Measurements from ENCODE around the gene RSKR. TPM values are rescaled to one million over a fixed set of nuclear protein-coding genes. Genes with fewer than 3 reads are reported as not detected.
A peak's percentile ranks its signal among the peaks of the same experiment; 100 is the strongest.

The RSKR gene
- total and polyA plus RNA-seq, 4 donors: 3.9 to 14.3 (median 8.8) TPM

DNA sequence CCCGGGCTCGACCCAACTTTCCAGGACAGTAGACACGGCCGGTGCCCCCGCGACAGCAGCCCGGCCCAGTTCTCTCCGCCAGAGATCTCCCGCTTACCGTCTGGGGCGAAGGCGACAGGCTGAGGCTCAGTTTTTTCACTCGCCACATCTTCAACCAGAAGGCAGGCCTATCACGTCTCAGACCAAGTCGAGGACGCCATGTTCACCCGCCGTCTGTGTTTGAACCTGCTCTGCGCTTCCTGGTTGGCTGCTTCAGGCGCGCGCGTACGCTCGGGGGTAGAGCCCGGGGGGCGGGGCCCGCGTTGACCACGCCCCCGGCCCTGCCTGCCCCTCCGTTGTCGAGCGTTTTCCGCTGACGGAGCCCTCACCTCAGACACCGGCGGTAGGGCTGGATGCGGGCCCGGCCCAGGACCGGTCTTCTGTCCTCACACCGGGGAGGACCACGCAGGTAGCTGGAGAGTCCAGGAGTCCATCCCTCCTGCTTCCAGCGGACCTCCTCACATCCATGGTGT, 15.1 kb downstream of the RSKR start, which contains the start of gene SPAG5:
SPAG5 (minus strand) TSS at position 227 of the 512 bp plus-strand sequence; CDS start at position 148, 79 bp downstream.
- TF ChIP-seq, protein P1, sequence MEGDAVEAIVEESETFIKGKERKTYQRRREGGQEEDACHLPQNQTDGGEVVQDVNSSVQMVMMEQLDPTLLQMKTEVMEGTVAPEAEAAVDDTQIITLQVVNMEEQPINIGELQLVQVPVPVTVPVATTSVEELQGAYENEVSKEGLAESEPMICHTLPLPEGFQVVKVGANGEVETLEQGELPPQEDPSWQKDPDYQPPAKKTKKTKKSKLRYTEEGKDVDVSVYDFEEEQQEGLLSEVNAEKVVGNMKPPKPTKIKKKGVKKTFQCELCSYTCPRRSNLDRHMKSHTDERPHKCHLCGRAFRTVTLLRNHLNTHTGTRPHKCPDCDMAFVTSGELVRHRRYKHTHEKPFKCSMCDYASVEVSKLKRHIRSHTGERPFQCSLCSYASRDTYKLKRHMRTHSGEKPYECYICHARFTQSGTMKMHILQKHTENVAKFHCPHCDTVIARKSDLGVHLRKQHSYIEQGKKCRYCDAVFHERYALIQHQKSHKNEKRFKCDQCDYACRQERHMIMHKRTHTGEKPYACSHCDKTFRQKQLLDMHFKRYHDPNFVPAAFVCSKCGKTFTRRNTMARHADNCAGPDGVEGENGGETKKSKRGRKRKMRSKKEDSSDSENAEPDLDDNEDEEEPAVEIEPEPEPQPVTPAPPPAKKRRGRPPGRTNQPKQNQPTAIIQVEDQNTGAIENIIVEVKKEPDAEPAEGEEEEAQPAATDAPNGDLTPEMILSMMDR (IDR thresholded peaks at IDR 0.05; ENCODE audit: control extremely low read depth, extremely low read depth): no peak
- ATAC-seq (ENCODE audit: insufficient read depth, low FRiP score): peak; percentile 99

DNA sequence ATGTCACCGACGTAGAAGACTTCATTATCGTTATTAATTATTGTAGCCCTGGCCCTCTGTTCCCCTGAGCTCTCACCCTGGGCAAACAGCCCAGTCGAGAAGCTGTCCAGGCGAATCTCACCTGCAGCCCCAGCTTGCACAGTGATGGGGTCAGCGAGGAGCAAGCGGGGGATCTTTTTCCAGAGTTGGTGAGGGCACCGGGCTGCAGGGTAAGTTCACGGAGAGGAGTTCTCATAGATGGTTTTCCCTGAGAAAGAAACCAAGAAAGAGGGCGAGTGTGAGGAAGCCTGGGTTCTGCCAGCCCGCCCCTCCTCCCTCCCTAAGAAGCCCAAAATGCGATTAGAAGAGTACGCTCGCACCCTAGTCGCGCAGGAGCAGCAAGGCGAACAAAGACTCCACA, 15.6 kb downstream of the RSKR start:
- DNase-seq (no peak), ATAC-seq (ENCODE audit: insufficient read depth, low FRiP score) (no peak)
- Histone ChIP-seq H3K9ac (ENCODE audit: insufficient read depth in 1 of 2, low read length in 2 of 2) (peak overlapping the region in 1 of 2 donors; percentile 43), H3K27me3 (ENCODE audit: control insufficient read depth in 3 of 3, insufficient read depth in 3 of 3, low read length in 2 of 3) (no peaks in the 10 kb centered on the region), H3K27ac (ENCODE audit: low read depth in 1 of 2, low read length in 1 of 2) (no peak overlapping the region), H3K9me3 (ENCODE audit: control insufficient read depth in 4 of 4, insufficient read depth in 3 of 4, low read length in 3 of 4) (no peaks in the 10 kb centered on the region), H3K36me3 (ENCODE audit: control insufficient read depth in 4 of 4, insufficient read depth in 4 of 4, low read length in 4 of 4) (peaks cover 0 to 2% (median 0%) of the 10 kb centered on the region in 4 donors), H3K4me3 (peak overlapping the region; percentile 42), H3K4me1 (ENCODE audit: control insufficient read depth in 5 of 5, insufficient read depth in 5 of 5, low read length in 5 of 5) (peaks cover 0 to 27% (median 6%) of the 10 kb centered on the region in 5 donors)
- 5 to 7% methylated on average over 17 of the region's 17 CpGs for WGBS, 2 donors
- TF ChIP-seq, protein P1 (IDR thresholded peaks at IDR 0.05; ENCODE audit: control extremely low read depth, extremely low read depth): no peak

More for the DNA sequence above, 15.1 kb downstream of the RSKR start, which contains the start of gene SPAG5:
- H3K27ac ChIP-seq (ENCODE audit: low read depth in 1 of 2, low read length in 1 of 2): peak within 1 kb of the TSS; percentile 91 to 94
- peaks cover 0 to 2% (median 0%) of the 10 kb centered on the region in 4 donors for H3K36me3 ChIP-seq (ENCODE audit: control insufficient read depth in 4 of 4, insufficient read depth in 4 of 4, low read length in 4 of 4)
- DNase-seq: peak; percentile 95 to 96 (median 95)
- peak within 1 kb of the TSS; percentile 59 for H3K4me3 ChIP-seq
- H3K27me3 ChIP-seq (ENCODE audit: control insufficient read depth in 3 of 3, insufficient read depth in 3 of 3, low read length in 2 of 3): no peaks in the 10 kb centered on the region
- H3K9ac ChIP-seq (ENCODE audit: insufficient read depth in 1 of 2, low read length in 2 of 2): peak within 1 kb of the TSS; percentile 47 to 81
- H3K4me1 ChIP-seq (ENCODE audit: control insufficient read depth in 5 of 5, insufficient read depth in 5 of 5, low read length in 5 of 5): peaks cover 0 to 27% (median 6%) of the 10 kb centered on the region in 5 donors
- H3K9me3 ChIP-seq (ENCODE audit: control insufficient read depth in 4 of 4, insufficient read depth in 3 of 4, low read length in 3 of 4): no peaks in the 10 kb centered on the region
- 0 to 1% methylated on average over 41 to 44 of the region's 44 CpGs for WGBS, 2 donors

DNA sequence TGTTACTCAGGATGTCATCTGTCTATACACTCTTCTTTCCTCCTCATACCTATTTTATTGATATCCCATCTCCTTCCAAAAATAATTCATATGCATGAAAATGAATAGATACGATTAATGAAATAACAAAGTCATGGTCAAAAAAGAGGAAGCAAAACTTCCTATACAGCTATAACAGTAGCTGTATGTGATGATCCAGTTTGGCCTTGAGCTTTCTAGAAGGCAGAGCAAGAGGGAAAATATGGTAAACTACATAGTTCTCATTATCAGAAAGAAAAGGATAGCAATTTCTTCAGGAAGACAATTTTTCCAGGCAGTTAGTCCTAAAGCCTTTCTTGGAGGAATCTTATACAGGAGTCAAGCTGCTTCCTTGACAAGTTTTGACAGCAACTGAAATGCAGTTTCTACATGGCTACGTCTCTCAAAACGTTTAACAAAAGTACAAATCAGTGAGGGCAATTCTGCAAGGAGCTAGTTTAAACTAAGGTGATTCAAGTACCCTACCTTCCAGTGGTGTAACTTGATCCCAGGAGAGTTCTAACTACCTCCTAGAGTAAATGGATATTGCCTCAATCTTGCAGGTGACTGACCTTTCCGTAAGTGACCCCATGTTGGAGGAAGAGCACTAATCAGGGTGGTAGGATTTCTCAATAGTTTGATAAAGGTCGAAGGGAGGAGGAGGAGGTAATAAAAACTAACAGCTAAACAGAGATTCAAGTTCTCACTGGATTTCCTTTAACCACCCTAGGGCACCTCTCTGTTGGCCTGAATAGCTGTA, 16.2 kb downstream of the RSKR start:
- peak overlapping the region in 1 of 2 donors; percentile 43 for H3K9ac ChIP-seq (ENCODE audit: insufficient read depth in 1 of 2, low read length in 2 of 2)
- no peaks in the 10 kb centered on the region for H3K27me3 ChIP-seq (ENCODE audit: control insufficient read depth in 3 of 3, insufficient read depth in 3 of 3, low read length in 2 of 3)
- TF ChIP-seq, protein P1 (IDR thresholded peaks at IDR 0.05; ENCODE audit: control extremely low read depth, extremely low read depth): no peak
- WGBS, 2 donors: 31 to 34% methylated on average over 5 of the region's 5 CpGs
- H3K4me3 ChIP-seq: no peak overlapping the region
- ATAC-seq (ENCODE audit: insufficient read depth, low FRiP score): no peak
- no peak overlapping the region for H3K27ac ChIP-seq (ENCODE audit: low read depth in 1 of 2, low read length in 1 of 2)
- H3K4me1 ChIP-seq (ENCODE audit: control insufficient read depth in 5 of 5, insufficient read depth in 5 of 5, low read length in 5 of 5): peaks cover 0 to 27% (median 6%) of the 10 kb centered on the region in 5 donors
- H3K36me3 ChIP-seq (ENCODE audit: control insufficient read depth in 4 of 4, insufficient read depth in 4 of 4, low read length in 4 of 4): peaks cover 0 to 2% (median 1%) of the 10 kb centered on the region in 4 donors
- DNase-seq: peak in 1 of 3 donors; percentile 16
- H3K9me3 ChIP-seq (ENCODE audit: control insufficient read depth in 4 of 4, insufficient read depth in 3 of 4, low read length in 3 of 4): no peaks in the 10 kb centered on the region

All from lung (tissue), 12 donors.